ENCODE measurements around the gene GALNS. TPM values are rescaled to one million over a fixed set of nuclear protein-coding genes. Genes with fewer than 3 reads are reported as not detected.

Gene GALNS
- total and polyA plus RNA-seq, 2 experiments from 2014 or later, result 19.6 to 53.5 TPM

GRCh38 chr16:88819126-88819525 is 37.6 kb downstream of the GALNS start:
- Histone ChIP-seq H3K27ac (no peak overlapping the region), H3K4me1 (ENCODE audit: insufficient read depth) (no peaks in the 10 kb centered on the region), H3K36me3 (replicated peaks; ENCODE audit: insufficient read depth, low read depth) (no peaks in the 10 kb centered on the region), H3K4me3 (no peak overlapping the region), H3K9me2 (replicated peaks; ENCODE audit: insufficient read depth) (no peaks in the 10 kb centered on the region), H3K4me2 (no peak overlapping the region), H2AFZ (no peak overlapping the region), H3K27me3 (no peaks in the 10 kb centered on the region), H3K79me2 (no peaks in the 10 kb centered on the region), H3K9me3 (ENCODE audit: low read depth) (no peaks in the 10 kb centered on the region), H4K20me1 (ENCODE audit: insufficient read depth, poor library complexity, severe bottlenecking) (no peaks in the 10 kb centered on the region)
- TF ChIP-seq, protein P1, sequence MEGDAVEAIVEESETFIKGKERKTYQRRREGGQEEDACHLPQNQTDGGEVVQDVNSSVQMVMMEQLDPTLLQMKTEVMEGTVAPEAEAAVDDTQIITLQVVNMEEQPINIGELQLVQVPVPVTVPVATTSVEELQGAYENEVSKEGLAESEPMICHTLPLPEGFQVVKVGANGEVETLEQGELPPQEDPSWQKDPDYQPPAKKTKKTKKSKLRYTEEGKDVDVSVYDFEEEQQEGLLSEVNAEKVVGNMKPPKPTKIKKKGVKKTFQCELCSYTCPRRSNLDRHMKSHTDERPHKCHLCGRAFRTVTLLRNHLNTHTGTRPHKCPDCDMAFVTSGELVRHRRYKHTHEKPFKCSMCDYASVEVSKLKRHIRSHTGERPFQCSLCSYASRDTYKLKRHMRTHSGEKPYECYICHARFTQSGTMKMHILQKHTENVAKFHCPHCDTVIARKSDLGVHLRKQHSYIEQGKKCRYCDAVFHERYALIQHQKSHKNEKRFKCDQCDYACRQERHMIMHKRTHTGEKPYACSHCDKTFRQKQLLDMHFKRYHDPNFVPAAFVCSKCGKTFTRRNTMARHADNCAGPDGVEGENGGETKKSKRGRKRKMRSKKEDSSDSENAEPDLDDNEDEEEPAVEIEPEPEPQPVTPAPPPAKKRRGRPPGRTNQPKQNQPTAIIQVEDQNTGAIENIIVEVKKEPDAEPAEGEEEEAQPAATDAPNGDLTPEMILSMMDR (IDR thresholded peaks at IDR 0.05; ENCODE audit: poor library complexity), result no peak
- no peak for TF ChIP-seq EZH2 (IDR thresholded peaks at IDR 0.05; ENCODE audit: borderline replicate concordance)
- TF ChIP-seq EZH2phosphoT487 (IDR thresholded peaks at IDR 0.05; ENCODE audit: low read depth, severe bottlenecking, unreplicated experiment), result no peak
- DNase-seq (ENCODE audit: low spot score), result no peak
- 93% methylated on average over 13 of the region's 16 CpGs for WGBS (ENCODE audit: low lambda C conversion rate, missing lambda C conversion rate)

DNA sequence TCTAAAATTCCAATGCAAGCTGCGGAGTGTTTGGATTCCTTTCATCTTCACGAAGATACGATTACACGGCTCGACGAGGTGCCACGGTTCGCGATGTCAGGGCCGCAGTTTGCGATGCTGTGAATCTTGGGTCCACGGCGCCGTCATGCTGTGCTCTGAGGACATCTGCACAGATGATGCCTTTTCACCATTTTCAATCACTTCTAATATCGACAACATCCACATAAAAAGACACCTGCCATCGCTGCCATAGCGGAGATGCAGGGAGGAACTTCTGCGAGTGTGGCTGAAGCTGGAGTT is 38.2 kb downstream of the GALNS start:
- no peak overlapping the region for H3K4me3 ChIP-seq
- H3K27ac ChIP-seq, result no peak overlapping the region
- H3K4me2 ChIP-seq, result no peak overlapping the region
- no peak for DNase-seq (ENCODE audit: low spot score)
- no peaks in the 10 kb centered on the region for H3K79me2 ChIP-seq
- H2AFZ ChIP-seq, result no peak overlapping the region
- no peaks in the 10 kb centered on the region for H3K9me2 ChIP-seq (replicated peaks; ENCODE audit: insufficient read depth)
- no peaks in the 10 kb centered on the region for H3K36me3 ChIP-seq (replicated peaks; ENCODE audit: insufficient read depth, low read depth)
- no peaks in the 10 kb centered on the region for H4K20me1 ChIP-seq (ENCODE audit: insufficient read depth, poor library complexity, severe bottlenecking)
- 75% methylated on average over 18 of the region's 18 CpGs for WGBS (ENCODE audit: low lambda C conversion rate, missing lambda C conversion rate)
- no peaks in the 10 kb centered on the region for H3K9me3 ChIP-seq (ENCODE audit: low read depth)
- TF ChIP-seq, protein P1 (IDR thresholded peaks at IDR 0.05; ENCODE audit: poor library complexity), result no peak
- no peak for TF ChIP-seq EZH2phosphoT487 (IDR thresholded peaks at IDR 0.05; ENCODE audit: low read depth, severe bottlenecking, unreplicated experiment)
- TF ChIP-seq EZH2 (IDR thresholded peaks at IDR 0.05; ENCODE audit: borderline replicate concordance), result no peak
- H3K4me1 ChIP-seq (ENCODE audit: insufficient read depth), result no peaks in the 10 kb centered on the region
- H3K27me3 ChIP-seq, result no peaks in the 10 kb centered on the region

DNA sequence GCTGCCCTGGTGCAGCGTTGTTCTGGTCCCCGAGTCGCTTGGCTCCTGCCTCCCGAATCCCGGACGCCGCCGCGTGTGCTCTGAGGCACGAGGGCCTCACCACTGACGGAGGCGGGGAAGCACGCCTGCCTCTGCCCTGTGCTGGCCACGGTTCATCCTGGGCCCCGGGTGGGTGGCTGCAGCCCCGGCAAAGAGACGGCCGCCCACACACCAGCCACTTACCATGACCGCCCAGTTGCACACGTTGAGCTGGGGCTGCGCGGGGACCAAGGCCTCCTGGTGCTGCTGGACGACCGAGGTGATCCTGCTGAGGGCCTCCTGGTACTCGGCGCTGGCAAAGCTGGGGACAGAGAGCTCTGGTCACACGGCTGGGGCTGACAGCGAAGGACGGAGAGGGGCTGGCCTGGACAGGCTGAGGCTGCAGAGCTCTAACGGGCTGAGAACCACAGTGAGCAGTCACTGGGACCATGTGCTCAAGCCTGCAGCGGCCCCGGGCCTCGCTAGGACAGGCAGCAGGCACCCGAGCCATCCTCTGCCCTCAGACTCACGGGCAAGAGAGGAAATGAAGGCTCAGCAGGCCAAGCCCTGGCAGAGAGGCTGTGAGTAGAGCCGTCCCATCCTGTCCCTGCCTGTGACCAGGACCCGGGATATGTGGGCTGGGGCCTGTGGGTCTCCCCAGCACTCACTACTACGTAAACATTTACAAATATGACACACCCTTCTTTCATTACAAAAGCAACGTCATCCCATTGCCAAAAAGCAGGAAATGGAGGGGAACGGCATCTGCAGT is 38.8 kb downstream of the GALNS start:
- no peak for DNase-seq (ENCODE audit: low spot score)
- H3K4me2 ChIP-seq, result no peak overlapping the region
- H3K9me2 ChIP-seq (replicated peaks; ENCODE audit: insufficient read depth), result no peaks in the 10 kb centered on the region
- H3K27ac ChIP-seq, result no peak overlapping the region
- no peaks in the 10 kb centered on the region for H4K20me1 ChIP-seq (ENCODE audit: insufficient read depth, poor library complexity, severe bottlenecking)
- TF ChIP-seq, protein P1 (IDR thresholded peaks at IDR 0.05; ENCODE audit: poor library complexity), result no peak
- no peak for TF ChIP-seq EZH2phosphoT487 (IDR thresholded peaks at IDR 0.05; ENCODE audit: low read depth, severe bottlenecking, unreplicated experiment)
- no peak for TF ChIP-seq EZH2 (IDR thresholded peaks at IDR 0.05; ENCODE audit: borderline replicate concordance)
- H3K27me3 ChIP-seq, result no peaks in the 10 kb centered on the region
- no peak overlapping the region for H2AFZ ChIP-seq
- H3K9me3 ChIP-seq (ENCODE audit: low read depth), result no peaks in the 10 kb centered on the region
- no peaks in the 10 kb centered on the region for H3K79me2 ChIP-seq
- H3K36me3 ChIP-seq (replicated peaks; ENCODE audit: insufficient read depth, low read depth), result no peaks in the 10 kb centered on the region
- no peak overlapping the region for H3K4me3 ChIP-seq
- 84% methylated on average over 39 of the region's 40 CpGs for WGBS (ENCODE audit: low lambda C conversion rate, missing lambda C conversion rate)
- peaks cover 3% of the 10 kb centered on the region for H3K4me1 ChIP-seq (ENCODE audit: insufficient read depth)
